Measurements from ENCODE around the gene ADAMTS1.

GRCh38 chr21:26842300-26842699 is 2.9 kb downstream of the ADAMTS1 start:
- no peak for TF ChIP-seq CTCF (IDR thresholded peaks at IDR 0.05)
- TF ChIP-seq POLR2A (IDR thresholded peaks at IDR 0.05) = no peak

Measured in right lobe of liver (tissue), 4 donors.